DND-41 (cell line): ENCODE results near the gene TFEB.

Source experiments
- CTCF ChIP-seq: IDR thresholded peaks from 2 replicates; pipeline ENCODE4 v1.5.1; 2012; ENCODE audit warnings: borderline replicate concordance, low read length, moderate library complexity, mild to moderate bottlenecking; ENCODE audit not compliant: poor library complexity, severe bottlenecking; ENCODE audit errors: extremely low read depth
- EZH2 ChIP-seq: IDR thresholded peaks from 3 replicates; pipeline ENCODE4 v1.6.1; 2012; ENCODE audit warnings: borderline replicate concordance, low read depth, mild to moderate bottlenecking, moderate library complexity, low read length, inconsistent platforms; ENCODE audit not compliant: severe bottlenecking

GRCh38 chr6:41727705-41728072 is 7.7 kb downstream of the TFEB start:
- TF ChIP-seq CTCF = no peak
- TF ChIP-seq EZH2 = no peak
